A549 treated with AZD9567 at 1 μM for 4 hours (cell line): Measurements from ENCODE around the gene GGT1. TPM values are rescaled to one million over a fixed set of nuclear protein-coding genes. Genes with fewer than 3 reads are reported as not detected.

ENCODE experiments used
- total RNA-seq: library from RNA; stranded (reverse); fragments of 200-300 nt; extraction: Qiagen RNA extraction; gene quantifications from 5 replicates; pipeline ENCODE4 v1.2.3, GENCODE V29; 2022; ENCODE audit not compliant: insufficient read depth

Gene GGT1
- 82.6 to 107 TPM (median 98.2 TPM) in 5 replicates for total RNA-seq

DNA sequence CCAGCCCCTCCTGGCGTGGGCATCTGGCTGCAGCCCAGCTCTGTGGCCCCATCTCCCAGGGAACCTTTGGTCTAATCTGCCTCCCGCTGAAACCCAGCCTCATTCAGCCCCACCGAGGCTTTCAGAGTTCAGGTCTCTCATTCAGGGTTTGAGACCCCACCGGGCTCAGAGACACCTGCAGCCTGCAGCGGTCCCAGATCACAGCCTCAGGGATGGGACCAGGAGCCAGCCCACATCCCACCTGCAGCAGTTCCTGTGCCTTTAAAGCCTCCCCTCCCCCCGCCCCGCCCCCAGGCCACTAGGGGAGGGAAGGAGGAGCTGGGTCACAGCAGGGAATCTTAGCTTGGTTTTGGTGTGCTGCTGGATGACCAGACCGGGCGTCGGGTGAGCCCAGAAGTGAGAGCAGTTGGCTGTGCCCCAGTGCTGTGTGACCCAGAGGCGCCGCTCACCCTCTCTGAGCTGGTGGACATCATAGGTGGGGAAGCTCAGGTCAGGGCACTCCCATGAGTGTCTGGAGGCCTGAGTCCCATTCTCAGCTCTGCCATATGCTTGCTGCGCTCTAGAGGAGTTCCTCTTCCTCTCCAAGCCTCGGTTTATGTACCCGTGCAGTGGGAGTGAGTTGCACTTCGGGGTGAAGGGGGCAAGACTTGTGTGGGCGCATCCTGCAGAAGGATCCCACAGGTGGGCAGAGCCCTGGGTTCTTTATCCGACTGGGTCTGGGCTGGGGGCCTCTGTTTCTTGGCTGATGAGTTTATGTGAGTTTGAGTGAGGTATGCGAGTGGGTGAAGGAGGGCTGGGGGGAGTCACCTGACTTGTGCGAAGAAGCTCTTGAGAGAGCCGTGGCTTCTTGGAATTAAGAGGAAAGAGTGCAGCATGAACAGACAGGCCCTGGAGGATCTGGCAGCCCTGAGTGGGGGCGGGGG, at the start of gene GGT1:
TSS of gene GGT1 (plus strand) at position 347 of the 923 bp plus-strand sequence. CDS start 7,889 bp downstream, outside the sequence.

DNA sequence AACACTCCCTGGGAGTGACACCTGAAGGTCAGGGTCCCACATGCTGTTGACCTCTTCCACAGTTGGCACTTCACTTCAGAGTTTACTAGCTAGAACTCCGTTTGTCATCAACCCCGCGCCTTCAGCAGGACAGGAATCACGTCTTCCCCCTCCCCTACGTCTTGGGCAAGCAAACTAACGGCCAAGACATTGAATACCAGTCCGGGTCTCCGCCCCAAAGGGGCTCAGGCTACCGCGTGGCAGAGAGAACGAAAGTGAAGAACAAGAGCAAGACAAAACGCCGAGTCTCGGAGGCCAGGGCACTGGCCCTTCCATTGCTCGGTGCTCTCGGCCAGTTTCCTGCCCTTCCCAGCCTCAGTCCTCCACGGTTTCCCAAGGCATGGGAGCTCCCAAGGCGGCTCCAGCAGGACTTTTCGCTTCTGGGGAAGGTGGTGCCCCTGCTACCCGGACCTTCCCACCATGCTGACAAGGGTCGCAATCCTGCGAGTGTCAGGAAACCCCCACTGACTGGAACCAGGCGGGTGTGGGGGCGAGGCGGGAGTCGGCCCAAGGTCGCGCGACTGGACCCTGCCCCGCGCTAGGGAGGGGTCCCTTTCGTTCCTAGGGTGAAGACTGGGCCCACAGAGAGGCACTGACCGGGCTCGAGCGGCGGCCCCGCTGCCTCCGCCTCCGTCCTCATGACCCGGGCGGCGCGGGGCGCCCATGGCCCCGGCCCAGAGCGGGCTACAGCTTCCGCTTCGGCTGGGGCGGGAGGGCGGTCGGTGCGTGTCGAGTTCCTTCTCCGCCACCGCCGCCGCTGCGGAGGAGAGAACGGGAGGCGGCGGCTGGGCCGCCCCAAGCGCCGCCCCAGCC, 48.5 kb upstream of the GGT1 start, which contains the start of gene GUCD1:
TSS of gene GUCD1 (minus strand) at position 826 of the 852 bp plus-strand sequence. CDS start at position 679, 147 bp downstream.

DNA sequence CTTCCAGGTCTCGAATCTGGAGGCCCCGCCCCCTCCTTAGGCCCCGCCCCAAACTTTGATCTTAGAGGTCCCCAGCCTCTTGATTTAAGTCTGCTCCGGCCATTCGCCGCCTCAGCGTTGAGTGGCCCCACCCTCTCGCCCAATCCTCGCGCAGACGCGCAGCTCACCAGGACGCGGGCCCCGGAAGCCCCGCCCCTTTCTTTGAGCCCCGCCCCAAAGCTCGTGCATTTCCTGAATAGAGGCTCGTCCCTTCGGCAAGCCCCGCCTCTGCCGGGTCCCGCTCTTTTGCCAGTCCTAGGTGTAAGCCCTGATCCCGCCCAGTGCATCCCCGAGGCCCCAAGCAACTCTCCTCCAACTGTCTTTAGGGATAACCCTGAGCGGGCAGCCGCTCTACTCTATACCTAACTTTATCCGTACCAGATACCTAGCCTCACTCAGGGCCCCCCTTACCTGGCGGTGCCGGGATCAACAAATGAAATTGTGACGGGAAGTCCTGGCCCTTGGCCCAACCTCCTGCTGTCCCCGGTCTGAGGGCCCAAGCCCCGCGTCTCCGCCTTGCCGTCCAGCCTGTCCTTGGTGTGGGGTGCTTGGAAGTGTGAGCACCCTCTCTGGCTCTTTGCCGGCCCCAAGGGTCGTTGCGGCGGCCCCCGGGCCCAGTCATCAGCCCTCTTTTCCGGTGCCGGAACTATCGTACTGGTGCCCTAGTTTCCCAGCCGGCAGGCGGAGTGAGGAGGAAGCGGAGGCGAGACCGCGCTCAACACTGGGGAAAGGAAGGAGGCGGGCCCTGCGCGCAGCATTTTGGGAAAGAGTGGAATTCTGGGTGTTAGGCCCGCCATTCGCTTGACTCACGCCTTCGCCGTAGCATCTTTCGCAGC, 47.6 kb upstream of the GGT1 start, which contains the start of gene SNRPD3:
TSS of gene SNRPD3 (plus strand) at position 835 of the 875 bp plus-strand sequence. CDS start 1,676 bp downstream, outside the sequence.

GRCh38 chr22:24592851-24593558, 10.0 kb upstream of the GGT1 start, which contains the start of gene LRRC75B:
Gene LRRC75B, minus strand, starts transcription at chr22:24593073. Its CDS starts 34 bp downstream, at chr22:24593039.

Other genes starting within 250 kb of the GGT1 start
- 0.84 to 0.99 TPM (median 0.93 TPM) in 4 of 5 replicates, not detected in the other for gene ADORA2A, start 175.6 kb upstream of the GGT1 start, total RNA-seq
- not detected in 5 replicates for gene UPB1, start 107.9 kb upstream of the GGT1 start, total RNA-seq
- 44.2 to 50.4 TPM (median 46.5 TPM) in 5 replicates for gene GUCD1, start 48.1 kb upstream of the GGT1 start, total RNA-seq
- gene SNRPD3, start 47.2 kb upstream of the GGT1 start, total RNA-seq: 137 to 310 TPM (median 150 TPM) in 5 replicates
- gene LRRC75B, start 10.1 kb upstream of the GGT1 start, total RNA-seq: 5.2 to 9.0 TPM (median 8.6 TPM) in 5 replicates
- gene PIWIL3, start 171.5 kb downstream of the GGT1 start, total RNA-seq: not detected in 5 replicates
- gene SGSM1, start 203.0 kb downstream of the GGT1 start, total RNA-seq: 0.34 to 0.46 TPM (median 0.39 TPM) in 4 of 5 replicates, not detected in the other